Muscle layer of colon (tissue), 2 donors: Measurements from ENCODE around the gene POLDIP3.
"Not testable (repeated sequence)": the region's sequence is repeated elsewhere in the genome, so short reads cannot be mapped to it uniquely, and the experiment has no call there.

Experiments used
- H3K27ac ChIP-seq: one replicate; pipeline ENCODE4 v1.7.0; 2013; ENCODE audit warnings: low read depth, mild to moderate bottlenecking, low read length, moderate library complexity
- H3K27me3 ChIP-seq, 2 donors: one replicate each; pipeline ENCODE4 v1.7.0; 2013; ENCODE audit warnings: low read length in 2 of 2, mild to moderate bottlenecking in 2 of 2; ENCODE audit not compliant: insufficient read depth in 2 of 2, control insufficient read depth in 1 of 2
- H3K36me3 ChIP-seq: one replicate; pipeline ENCODE4 v1.7.0; 2013; ENCODE audit warnings: mild to moderate bottlenecking, low read length; ENCODE audit not compliant: insufficient read depth
- H3K4me1 ChIP-seq: one replicate; pipeline ENCODE4 v1.7.0; 2013; ENCODE audit warnings: mild to moderate bottlenecking, low read length; ENCODE audit not compliant: insufficient read depth
- H3K4me3 ChIP-seq, 2 donors: one replicate each; pipeline ENCODE4 v1.7.0; 2013; ENCODE audit warnings: low read length in 2 of 2, low read depth in 1 of 2, mild to moderate bottlenecking in 1 of 2, moderate library complexity in 1 of 2
- H3K9ac ChIP-seq: one replicate; pipeline ENCODE4 v1.7.0; 2013; ENCODE audit warnings: low read length
- H3K9me3 ChIP-seq: one replicate; pipeline ENCODE4 v1.7.0; 2013; ENCODE audit warnings: mild to moderate bottlenecking, low read length
- donor health status: abdominal sarcoma.
- donor health status: Adenocarcinoma of cecum.

The POLDIP3 gene

GRCh38 chr22:42544686-42545085, 70.0 kb downstream of the POLDIP3 start:
- Histone ChIP-seq H3K27ac (no peak overlapping the region), H3K9me3 (no peaks in the 10 kb centered on the region), H3K9ac (no peak overlapping the region), H3K27me3 (no peaks in the 10 kb centered on the region), H3K36me3 (no peaks in the 10 kb centered on the region), H3K4me1 (no peaks in the 10 kb centered on the region), H3K4me3 (no peak overlapping the region)

GRCh38 chr22:42539236-42539771, 75.4 kb downstream of the POLDIP3 start:
- not testable (repeated sequence) for H3K27me3 ChIP-seq, H3K4me1 ChIP-seq, H3K36me3 ChIP-seq, H3K4me3 ChIP-seq, H3K9me3 ChIP-seq, H3K27ac ChIP-seq, H3K9ac ChIP-seq

GRCh38 chr22:42537199-42537831, 77.4 kb downstream of the POLDIP3 start:
- not testable (repeated sequence) for H3K27ac ChIP-seq, H3K4me1 ChIP-seq, H3K4me3 ChIP-seq, H3K27me3 ChIP-seq, H3K9me3 ChIP-seq, H3K36me3 ChIP-seq, H3K9ac ChIP-seq

GRCh38 chr22:42536634-42537033, 78.0 kb downstream of the POLDIP3 start:
- H3K4me1 ChIP-seq, H3K36me3 ChIP-seq, H3K9ac ChIP-seq, H3K27me3 ChIP-seq, H3K9me3 ChIP-seq, H3K27ac ChIP-seq, H3K4me3 ChIP-seq: not testable (repeated sequence)

- H3K36me3 ChIP-seq = no peaks in the 10 kb centered on the region
- no peak overlapping the region for H3K27ac ChIP-seq
- no peaks in the 10 kb centered on the region for H3K27me3 ChIP-seq
- no peaks in the 10 kb centered on the region for H3K9me3 ChIP-seq
- no peak overlapping the region for H3K9ac ChIP-seq
- H3K4me1 ChIP-seq = no peaks in the 10 kb centered on the region
- no peak overlapping the region for H3K4me3 ChIP-seq
These were observed 78.5 kb downstream of the POLDIP3 start for GRCh38 chr22:42536166-42536565.

- not testable (repeated sequence) for H3K36me3 ChIP-seq
These were observed 79.5 kb downstream of the POLDIP3 start for GRCh38 chr22:42535082-42535731.

More at GRCh38 chr22:42535082-42535731, 79.5 kb downstream of the POLDIP3 start:
- H3K27me3 ChIP-seq, H3K4me1 ChIP-seq, H3K9ac ChIP-seq, H3K27ac ChIP-seq, H3K9me3 ChIP-seq, H3K4me3 ChIP-seq: not testable (repeated sequence)
